Measurements from ENCODE around the gene TRIP13. TPM values are rescaled to one million over a fixed set of nuclear protein-coding genes. Genes with fewer than 3 reads are reported as not detected.

TRIP13 gene
- total and polyA plus RNA-seq, 2 experiments from 2014 or later, result 10.4 to 12.4 TPM

DNA sequence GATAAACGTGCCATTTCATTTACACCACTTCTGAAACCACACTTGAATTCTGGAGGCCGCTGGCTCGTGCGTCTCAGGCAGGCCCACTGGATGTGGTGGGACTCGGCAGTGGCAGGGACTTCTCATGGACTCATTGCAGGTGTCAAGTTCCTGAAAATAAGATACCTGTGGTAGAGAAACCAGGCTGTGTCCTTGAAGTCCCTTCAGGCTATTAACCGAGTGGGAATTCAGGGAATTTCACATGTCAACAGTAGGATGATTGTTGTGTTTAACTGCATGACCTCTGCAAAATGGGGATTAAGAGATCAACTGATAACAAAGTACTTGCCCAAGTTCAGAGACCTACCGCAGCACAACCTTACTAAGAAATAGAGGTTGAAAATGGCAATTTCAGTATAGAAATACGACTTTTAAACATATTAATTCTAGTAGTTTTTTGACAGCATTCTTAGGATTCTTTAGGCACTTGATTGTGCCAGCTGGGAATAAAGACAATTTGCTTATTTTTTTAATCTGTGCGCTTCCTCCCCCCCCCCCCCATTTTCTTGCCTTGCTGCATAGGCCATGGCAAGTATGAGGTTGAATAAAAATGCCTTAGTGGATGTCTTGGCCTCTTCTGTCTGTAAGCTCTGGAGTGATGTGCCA, 26.8 kb downstream of the TRIP13 start:
- H3K4me3 ChIP-seq, result no peak overlapping the region
- TF ChIP-seq, protein P1, sequence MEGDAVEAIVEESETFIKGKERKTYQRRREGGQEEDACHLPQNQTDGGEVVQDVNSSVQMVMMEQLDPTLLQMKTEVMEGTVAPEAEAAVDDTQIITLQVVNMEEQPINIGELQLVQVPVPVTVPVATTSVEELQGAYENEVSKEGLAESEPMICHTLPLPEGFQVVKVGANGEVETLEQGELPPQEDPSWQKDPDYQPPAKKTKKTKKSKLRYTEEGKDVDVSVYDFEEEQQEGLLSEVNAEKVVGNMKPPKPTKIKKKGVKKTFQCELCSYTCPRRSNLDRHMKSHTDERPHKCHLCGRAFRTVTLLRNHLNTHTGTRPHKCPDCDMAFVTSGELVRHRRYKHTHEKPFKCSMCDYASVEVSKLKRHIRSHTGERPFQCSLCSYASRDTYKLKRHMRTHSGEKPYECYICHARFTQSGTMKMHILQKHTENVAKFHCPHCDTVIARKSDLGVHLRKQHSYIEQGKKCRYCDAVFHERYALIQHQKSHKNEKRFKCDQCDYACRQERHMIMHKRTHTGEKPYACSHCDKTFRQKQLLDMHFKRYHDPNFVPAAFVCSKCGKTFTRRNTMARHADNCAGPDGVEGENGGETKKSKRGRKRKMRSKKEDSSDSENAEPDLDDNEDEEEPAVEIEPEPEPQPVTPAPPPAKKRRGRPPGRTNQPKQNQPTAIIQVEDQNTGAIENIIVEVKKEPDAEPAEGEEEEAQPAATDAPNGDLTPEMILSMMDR (IDR thresholded peaks at IDR 0.05; ENCODE audit: low read depth, low read length), result no peak

GRCh38 chr5:920321-920720, 27.6 kb downstream of the TRIP13 start:
- Histone ChIP-seq H3K4me3 (no peak overlapping the region), H3K4me1 (ENCODE audit: low read depth) (peaks cover 4% of the 10 kb centered on the region), H3K27ac (no peak overlapping the region), H3K36me3 (no peaks in the 10 kb centered on the region), H3K9me3 (ENCODE audit: low read depth) (no peaks in the 10 kb centered on the region), H3K27me3 (peaks cover 10% of the 10 kb centered on the region)
- DNase-seq (ENCODE audit: low read depth in 1 of 2, low spot score in 1 of 2), result no peak
- TF ChIP-seq, protein P1 (IDR thresholded peaks at IDR 0.05; ENCODE audit: low read depth, low read length), result no peak

More for the DNA sequence above, 26.8 kb downstream of the TRIP13 start:
- Histone ChIP-seq H3K27me3 (peaks cover 1% of the 10 kb centered on the region), H3K9me3 (ENCODE audit: low read depth) (no peaks in the 10 kb centered on the region), H3K36me3 (no peaks in the 10 kb centered on the region), H3K4me1 (ENCODE audit: low read depth) (peaks cover 4% of the 10 kb centered on the region), H3K27ac (no peak overlapping the region)
- DNase-seq (ENCODE audit: low read depth in 1 of 2, low spot score in 1 of 2), result peak in 1 of 2 donors; percentile 27

GRCh38 chr5:921456-922435, 29.1 kb downstream of the TRIP13 start:
- no peaks in the 10 kb centered on the region for H3K9me3 ChIP-seq (ENCODE audit: low read depth)
- peaks cover 24% of the 10 kb centered on the region for H3K27me3 ChIP-seq
- no peak overlapping the region for H3K27ac ChIP-seq
- TF ChIP-seq, protein P1 (IDR thresholded peaks at IDR 0.05; ENCODE audit: low read depth, low read length), result no peak
- H3K36me3 ChIP-seq, result no peaks in the 10 kb centered on the region
- peaks cover 4% of the 10 kb centered on the region for H3K4me1 ChIP-seq (ENCODE audit: low read depth)
- no peak overlapping the region for H3K4me3 ChIP-seq
- DNase-seq (ENCODE audit: low read depth in 1 of 2, low spot score in 1 of 2), result no peak

DNA sequence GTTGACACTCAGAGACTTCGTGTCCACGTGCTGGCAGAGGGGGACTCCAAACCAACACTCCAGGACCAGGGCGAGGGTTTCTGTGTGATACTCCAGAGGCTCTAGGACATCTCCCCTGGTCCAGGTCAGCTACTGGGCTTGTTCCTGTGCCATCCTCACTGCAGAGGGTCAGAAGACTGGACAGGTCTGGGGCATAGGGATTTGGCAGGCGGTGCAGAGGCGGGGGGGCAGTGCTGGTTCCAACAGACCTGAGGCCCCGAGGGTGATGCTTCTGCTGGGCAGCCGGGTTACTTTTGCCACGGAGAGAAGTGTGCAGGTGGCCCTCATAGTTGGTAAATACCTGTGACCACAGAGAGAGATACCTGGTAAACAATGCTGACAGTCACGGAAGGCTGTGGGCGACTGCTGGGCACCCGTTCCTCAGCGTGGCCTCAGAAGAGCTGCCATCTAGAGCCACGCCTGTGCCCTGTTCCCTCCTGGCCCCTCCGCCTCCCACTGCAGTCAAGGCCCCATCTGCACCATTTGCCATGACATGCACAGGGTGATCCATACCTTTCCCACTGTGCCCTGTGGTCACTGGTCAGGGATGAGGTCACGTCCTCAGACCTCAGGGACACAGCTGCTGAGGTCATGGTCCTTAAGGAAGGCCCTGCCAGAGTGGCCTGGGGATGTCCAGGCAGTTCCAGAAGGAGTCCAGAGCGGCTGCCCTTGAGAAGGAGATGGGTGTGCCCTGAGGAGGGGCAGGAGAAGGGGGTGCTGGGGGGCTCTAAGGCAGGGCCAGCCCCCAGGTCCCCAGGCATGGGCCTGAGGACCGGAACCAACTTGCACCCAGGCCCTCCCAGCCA, 30.0 kb downstream of the TRIP13 start:
- H3K27ac ChIP-seq, result no peak overlapping the region
- H3K4me1 ChIP-seq (ENCODE audit: low read depth), result peaks cover 5% of the 10 kb centered on the region
- peaks cover 33% of the 10 kb centered on the region for H3K27me3 ChIP-seq
- no peaks in the 10 kb centered on the region for H3K9me3 ChIP-seq (ENCODE audit: low read depth)
- DNase-seq (ENCODE audit: low read depth in 1 of 2, low spot score in 1 of 2), result no peak
- H3K4me3 ChIP-seq, result no peak overlapping the region
- TF ChIP-seq, protein P1 (IDR thresholded peaks at IDR 0.05; ENCODE audit: low read depth, low read length), result no peak
- H3K36me3 ChIP-seq, result no peaks in the 10 kb centered on the region

GRCh38 chr5:923281-923873, 30.7 kb downstream of the TRIP13 start:
- Histone ChIP-seq H3K27ac (no peak overlapping the region), H3K4me3 (no peak overlapping the region), H3K27me3 (peaks cover 38% of the 10 kb centered on the region), H3K9me3 (ENCODE audit: low read depth) (no peaks in the 10 kb centered on the region), H3K36me3 (no peaks in the 10 kb centered on the region), H3K4me1 (ENCODE audit: low read depth) (peaks cover 5% of the 10 kb centered on the region)
- DNase-seq (ENCODE audit: low read depth in 1 of 2, low spot score in 1 of 2), result peak; percentile 81 to 92
- TF ChIP-seq, protein P1 (IDR thresholded peaks at IDR 0.05; ENCODE audit: low read depth, low read length), result peak; percentile 91

Measured in cardiac muscle cell (in vitro differentiated cells and primary cell).